HUES64 (cell line): Measurements from ENCODE around the gene MRC1.

Experiments used
- H3K27ac ChIP-seq: 2 replicates; pipeline ENCODE4 v1.7.0; 2013; ENCODE audit warnings: low read depth, low read length, inconsistent platforms
- H3K27me3 ChIP-seq: 2 replicates; pipeline ENCODE4 v1.6.1; 2013; ENCODE audit warnings: mild to moderate bottlenecking, low read length; ENCODE audit not compliant: insufficient read depth
- H3K36me3 ChIP-seq: 2 replicates; pipeline ENCODE4 v1.6.1; 2013; ENCODE audit warnings: mild to moderate bottlenecking, low read length; ENCODE audit not compliant: insufficient read depth
- H3K4me1 ChIP-seq: 2 replicates; pipeline ENCODE4 v1.6.1; 2013; ENCODE audit warnings: mild to moderate bottlenecking, low read length, moderate library complexity; ENCODE audit not compliant: insufficient read depth
- H3K4me3 ChIP-seq: 2 replicates; pipeline ENCODE4 v1.5.1; 2013; ENCODE audit warnings: mild to moderate bottlenecking, low read length, moderate library complexity
- H3K9ac ChIP-seq: 2 replicates; pipeline ENCODE4 v1.6.1; 2013; ENCODE audit warnings: mild to moderate bottlenecking, low read depth, low read length
- H3K9me3 ChIP-seq: 2 replicates; pipeline ENCODE4 v1.6.1; 2013; ENCODE audit warnings: low read depth, low read length; ENCODE audit not compliant: insufficient read depth
- WGBS: fragments of 150-250, 120-280 bp; methylation state at CpG from one replicate; pipeline ENCODE4 v1.1.7; 2013; ENCODE audit warnings: missing lambda C conversion rate; 5-methylcytosine and 5-hydroxymethylcytosine counted together

Gene MRC1

DNA sequence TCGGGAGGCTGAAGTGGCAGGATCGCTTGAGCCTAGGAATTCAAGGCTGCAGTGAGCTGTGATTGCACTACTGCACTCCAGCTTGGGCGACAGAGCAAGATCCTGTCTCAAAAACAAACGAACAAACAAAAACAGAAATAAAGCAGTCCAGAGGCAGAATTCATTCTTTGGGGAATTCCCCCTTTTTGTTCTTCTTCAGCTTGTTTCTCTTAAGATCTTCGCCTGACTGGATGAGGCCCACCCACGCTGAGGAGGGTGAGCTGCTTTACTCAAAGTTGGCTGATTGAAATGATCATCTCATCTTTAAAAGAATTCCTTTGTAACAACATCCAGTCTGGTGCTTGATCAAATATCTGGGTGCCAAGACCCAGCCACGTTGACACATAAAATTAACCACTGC is 10.7 kb downstream of the MRC1 start:
- H3K36me3 ChIP-seq: no peaks in the 10 kb centered on the region
- no peak overlapping the region for H3K9ac ChIP-seq
- no peaks in the 10 kb centered on the region for H3K4me1 ChIP-seq
- 94% methylated on average over 7 of the region's 7 CpGs for WGBS
- no peaks in the 10 kb centered on the region for H3K9me3 ChIP-seq
- no peaks in the 10 kb centered on the region for H3K27me3 ChIP-seq
- H3K4me3 ChIP-seq: no peak overlapping the region
- H3K27ac ChIP-seq: no peak overlapping the region

DNA sequence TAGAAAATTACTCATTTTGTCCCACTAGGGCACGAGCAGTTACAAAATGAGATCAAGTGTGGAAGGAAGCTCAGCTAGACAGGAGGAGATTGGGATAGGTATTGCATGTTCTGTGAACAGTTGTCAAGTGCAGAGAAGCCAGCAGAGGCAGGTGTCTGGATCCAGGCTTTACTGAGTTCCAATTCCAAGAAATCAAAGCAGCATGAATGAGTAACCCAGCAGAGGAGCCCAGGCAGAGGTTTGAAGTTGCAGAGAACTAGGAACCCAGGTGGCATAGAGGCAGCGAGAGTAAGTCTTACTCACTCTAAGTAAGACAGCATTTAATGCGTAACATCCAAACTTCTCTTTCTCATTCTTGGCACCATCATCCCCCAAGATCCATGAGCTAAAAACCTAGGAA is 11.8 kb downstream of the MRC1 start:
- no peaks in the 10 kb centered on the region for H3K36me3 ChIP-seq
- no peaks in the 10 kb centered on the region for H3K4me1 ChIP-seq
- H3K9me3 ChIP-seq: no peaks in the 10 kb centered on the region
- H3K27me3 ChIP-seq: no peaks in the 10 kb centered on the region
- H3K27ac ChIP-seq: no peak overlapping the region
- no peak overlapping the region for H3K4me3 ChIP-seq
- H3K9ac ChIP-seq: no peak overlapping the region
- 93% methylated on average over 3 of the region's 3 CpGs for WGBS

DNA sequence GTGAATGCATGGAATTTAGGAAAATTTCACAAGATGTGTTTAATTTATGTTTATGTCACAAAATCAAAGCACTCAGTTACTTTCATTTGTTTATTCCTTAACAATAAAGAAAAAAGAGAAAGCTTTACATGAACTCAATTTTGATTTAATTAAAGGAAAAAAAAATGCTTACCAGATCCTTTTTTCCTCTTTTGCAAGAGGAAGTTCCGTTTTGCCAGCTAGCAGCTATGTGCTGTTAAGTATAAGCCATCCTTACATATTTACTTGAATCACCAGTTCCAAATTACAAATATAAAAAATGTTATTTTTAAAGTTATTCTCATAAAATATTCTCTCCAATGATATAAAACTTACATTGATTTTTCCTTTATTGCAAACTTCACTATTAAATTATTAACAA is 12.7 kb downstream of the MRC1 start:
- Histone ChIP-seq H3K9ac (no peak overlapping the region), H3K4me3 (no peak overlapping the region), H3K36me3 (no peaks in the 10 kb centered on the region), H3K4me1 (no peaks in the 10 kb centered on the region), H3K9me3 (no peaks in the 10 kb centered on the region), H3K27me3 (no peaks in the 10 kb centered on the region), H3K27ac (no peak overlapping the region)
- no CpG with 5 or more reads among the region's 1 CpG for WGBS

DNA sequence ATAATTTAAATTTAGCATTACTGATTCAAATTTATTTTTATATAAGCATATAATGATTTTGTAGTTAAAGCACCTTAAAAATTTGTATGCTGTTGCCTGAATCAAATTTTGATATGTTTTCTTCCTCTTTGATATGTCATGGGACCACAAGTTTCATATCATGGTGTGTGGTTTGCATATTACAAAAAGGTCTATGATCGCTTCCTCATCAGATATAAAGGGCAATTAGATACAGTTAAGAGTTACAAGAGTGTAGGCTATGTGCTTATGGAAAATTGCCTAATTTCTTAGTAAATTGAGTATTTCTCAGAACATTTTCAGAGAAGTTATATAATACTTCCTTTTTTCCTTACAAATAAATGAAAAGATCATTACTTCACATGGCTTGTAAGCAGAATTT is 22.2 kb downstream of the MRC1 start:
- 100% methylated on average over 1 of the region's 1 CpG for WGBS
- H3K27ac ChIP-seq: no peak overlapping the region
- no peaks in the 10 kb centered on the region for H3K27me3 ChIP-seq
- no peaks in the 10 kb centered on the region for H3K36me3 ChIP-seq
- no peak overlapping the region for H3K9ac ChIP-seq
- H3K4me3 ChIP-seq: no peak overlapping the region
- peaks cover 5% of the 10 kb centered on the region; the same call in 1 of the 2 replicates for H3K4me1 ChIP-seq
- H3K9me3 ChIP-seq: no peaks in the 10 kb centered on the region

DNA sequence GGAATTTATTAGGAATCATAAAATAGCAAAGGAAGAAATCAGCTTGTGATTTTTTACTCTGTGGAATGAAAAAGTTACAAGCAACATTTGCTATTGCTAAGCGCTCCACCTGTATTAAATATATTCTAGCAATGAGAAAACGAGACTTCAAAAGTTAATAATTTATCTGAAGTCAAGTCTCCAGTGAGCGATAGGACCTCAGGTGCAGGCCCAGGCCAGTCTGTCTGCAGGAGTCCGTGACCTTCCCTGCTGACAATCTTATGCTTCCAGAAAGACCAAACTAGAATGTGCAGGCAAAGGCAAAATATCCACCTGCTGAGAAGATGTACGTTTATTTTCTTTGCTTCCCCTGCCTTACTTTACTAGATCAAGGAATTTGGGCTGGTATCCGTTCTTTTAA is 22.7 kb downstream of the MRC1 start:
- 98% methylated on average over 6 of the region's 6 CpGs for WGBS
- H3K27ac ChIP-seq: no peak overlapping the region
- no peak overlapping the region for H3K4me3 ChIP-seq
- H3K9ac ChIP-seq: no peak overlapping the region
- peaks cover 8% of the 10 kb centered on the region; the same call in 1 of the 2 replicates for H3K4me1 ChIP-seq
- no peaks in the 10 kb centered on the region for H3K27me3 ChIP-seq
- H3K9me3 ChIP-seq: no peaks in the 10 kb centered on the region
- H3K36me3 ChIP-seq: no peaks in the 10 kb centered on the region

DNA sequence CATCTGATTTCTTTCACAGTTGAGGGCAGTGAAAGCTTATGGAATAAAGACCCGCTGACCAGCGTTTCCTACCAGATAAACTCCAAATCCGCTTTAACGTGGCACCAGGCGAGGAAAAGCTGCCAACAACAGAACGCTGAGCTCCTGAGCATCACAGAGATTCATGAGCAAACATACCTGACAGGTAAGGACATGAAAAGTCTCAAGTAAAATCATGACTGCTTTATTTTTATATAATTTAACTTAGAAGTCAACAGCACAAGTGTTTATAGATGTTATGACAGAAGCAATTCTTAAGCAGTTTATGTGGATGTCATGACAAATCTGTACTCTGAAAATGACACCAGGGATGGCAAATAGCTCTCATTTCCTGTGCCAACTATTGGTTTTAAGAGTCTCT is 24.5 kb downstream of the MRC1 start:
- no peak overlapping the region for H3K4me3 ChIP-seq
- H3K27ac ChIP-seq: no peak overlapping the region
- no peaks in the 10 kb centered on the region for H3K9me3 ChIP-seq
- H3K27me3 ChIP-seq: no peaks in the 10 kb centered on the region
- H3K4me1 ChIP-seq: peaks cover 12% of the 10 kb centered on the region; the same call in 1 of the 2 replicates
- H3K9ac ChIP-seq: no peak overlapping the region
- 91% methylated on average over 6 of the region's 6 CpGs for WGBS
- no peaks in the 10 kb centered on the region for H3K36me3 ChIP-seq

DNA sequence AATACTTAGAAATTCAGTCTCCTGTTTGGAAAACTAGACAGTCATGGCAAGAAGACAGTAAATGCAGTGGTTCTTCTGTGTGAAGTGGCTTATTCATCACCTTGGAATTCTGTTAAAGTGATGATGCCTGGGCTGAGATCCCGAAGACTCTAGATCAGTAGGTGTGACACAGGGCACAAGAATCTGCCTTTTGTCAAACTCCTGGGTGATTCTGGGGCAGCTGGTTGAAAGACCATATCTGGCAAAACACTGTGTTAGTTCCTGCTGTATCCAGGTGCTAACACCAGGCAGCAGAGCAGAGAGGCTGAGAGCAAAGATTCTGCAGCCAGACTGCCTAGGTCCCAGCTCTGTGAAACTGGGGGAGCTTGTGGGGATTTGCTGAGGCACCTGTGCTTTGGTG is 26.5 kb downstream of the MRC1 start:
- H3K36me3 ChIP-seq: no peaks in the 10 kb centered on the region

DNA sequence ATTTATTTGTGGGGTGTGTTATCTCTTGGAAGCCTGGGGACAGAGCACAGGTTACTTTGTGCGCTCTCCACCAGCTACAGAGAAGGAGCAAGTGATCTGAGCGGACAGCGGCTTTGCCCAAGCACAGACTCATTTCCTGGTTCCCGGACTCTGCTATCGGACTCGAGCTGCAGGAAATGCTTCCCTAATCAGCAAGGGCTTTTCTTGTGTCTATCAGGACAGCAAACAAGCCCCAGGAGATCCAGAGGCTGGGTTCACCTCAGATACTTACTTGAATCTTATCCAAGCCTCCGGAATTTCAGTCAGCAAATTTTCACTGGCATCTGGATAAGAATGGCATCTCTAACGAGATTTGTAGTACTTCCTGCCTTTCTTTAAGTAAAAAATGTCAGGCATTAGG is 27.8 kb downstream of the MRC1 start:
- Histone ChIP-seq H3K27ac (no peak overlapping the region; the same call in 1 of the 2 replicates), H3K4me3 (no peak overlapping the region), H3K4me1 (peaks cover 12% of the 10 kb centered on the region; the same call in 1 of the 2 replicates), H3K27me3 (no peaks in the 10 kb centered on the region), H3K9me3 (no peaks in the 10 kb centered on the region), H3K36me3 (no peaks in the 10 kb centered on the region), H3K9ac (no peak overlapping the region; the same call in 1 of the 2 replicates)
- 27% methylated on average over 8 of the region's 8 CpGs for WGBS

More for the DNA sequence above, 26.5 kb downstream of the MRC1 start:
- 62% methylated on average over 1 of the region's 1 CpG for WGBS
- Histone ChIP-seq H3K27ac (peak overlapping the region; percentile 62), H3K4me3 (no peak overlapping the region), H3K9me3 (no peaks in the 10 kb centered on the region), H3K27me3 (no peaks in the 10 kb centered on the region), H3K9ac (no peak overlapping the region), H3K4me1 (peaks cover 12% of the 10 kb centered on the region; the same call in 1 of the 2 replicates)

DNA sequence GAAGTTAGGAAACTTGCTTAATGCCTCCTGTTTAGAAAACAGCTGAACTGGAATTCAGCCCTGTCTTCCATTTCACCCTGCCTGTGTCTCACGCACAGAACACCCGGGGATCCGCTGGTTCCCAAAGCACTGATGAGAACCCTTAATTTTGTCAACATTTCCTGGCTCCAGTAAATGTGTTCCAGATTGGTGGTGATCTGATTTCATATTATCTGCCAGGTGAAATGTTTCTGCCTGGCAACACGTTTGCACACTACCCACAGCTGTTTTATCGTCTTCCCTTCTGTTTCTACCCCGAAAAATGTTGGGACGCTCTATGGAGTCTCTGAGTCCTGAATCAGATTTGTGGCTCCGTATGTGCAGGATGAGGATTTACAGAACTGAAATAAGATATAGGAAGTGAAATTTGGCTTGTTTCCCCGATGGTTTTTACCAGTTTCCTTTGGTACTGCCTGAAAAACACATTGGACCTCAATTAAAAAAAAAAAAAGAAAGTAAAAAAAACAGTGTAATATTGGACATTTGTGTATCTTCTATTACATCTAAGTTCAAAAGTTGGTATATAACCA is 29.0 kb downstream of the MRC1 start:
- Histone ChIP-seq H3K9me3 (no peaks in the 10 kb centered on the region), H3K4me3 (no peak overlapping the region), H3K9ac (no peak overlapping the region), H3K27ac (no peak overlapping the region), H3K4me1 (peaks cover 12% of the 10 kb centered on the region; the same call in 1 of the 2 replicates), H3K27me3 (no peaks in the 10 kb centered on the region), H3K36me3 (no peaks in the 10 kb centered on the region)
- WGBS: 89% methylated on average over 9 of the region's 9 CpGs

DNA sequence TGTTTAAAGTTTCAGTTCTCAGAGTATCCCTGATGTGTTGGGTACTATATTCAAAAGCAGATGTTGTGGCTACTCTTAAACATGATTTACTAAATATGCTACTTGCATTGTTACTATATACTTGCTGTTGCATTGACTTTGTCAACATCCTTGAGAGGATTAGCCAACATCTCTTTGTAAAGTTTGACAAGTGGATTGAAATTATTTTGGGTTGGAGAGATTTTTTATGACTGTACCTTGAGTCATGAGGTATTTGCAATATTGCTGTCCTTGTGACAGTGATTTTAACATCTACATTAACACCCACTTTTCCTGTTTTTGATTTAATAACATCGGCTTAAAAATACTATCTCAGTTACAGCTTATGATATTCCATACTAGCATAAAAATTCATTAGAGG is 31.9 kb downstream of the MRC1 start:
- H3K9me3 ChIP-seq: no peaks in the 10 kb centered on the region
- peaks cover 10% of the 10 kb centered on the region; the same call in 1 of the 2 replicates for H3K4me1 ChIP-seq
- H3K9ac ChIP-seq: no peak overlapping the region
- H3K27me3 ChIP-seq: no peaks in the 10 kb centered on the region
- H3K36me3 ChIP-seq: no peaks in the 10 kb centered on the region
- no peak overlapping the region for H3K27ac ChIP-seq
- WGBS: no CpG with 5 or more reads among the region's 1 CpG
- no peak overlapping the region for H3K4me3 ChIP-seq

DNA sequence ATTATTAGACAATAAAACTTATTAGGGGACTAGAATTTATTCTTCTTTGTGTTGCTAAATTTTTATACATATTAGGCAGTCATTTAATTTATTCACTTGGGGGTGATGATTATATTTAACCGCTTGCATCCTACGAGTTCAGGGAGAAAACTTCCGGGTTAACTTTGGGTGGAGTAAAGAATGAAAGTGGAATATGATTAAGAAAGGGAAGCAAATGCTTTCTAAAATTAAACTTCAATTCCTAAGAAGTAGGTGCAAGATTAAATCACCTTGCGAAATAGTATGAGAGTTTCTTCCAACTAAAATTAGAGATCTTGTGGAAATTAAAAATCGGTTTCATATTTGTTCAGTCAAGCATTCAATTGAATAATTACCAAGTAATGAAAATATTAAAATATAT is 33.5 kb downstream of the MRC1 start:
- Histone ChIP-seq H3K9ac (no peak overlapping the region), H3K4me1 (no peaks in the 10 kb centered on the region), H3K27ac (no peak overlapping the region), H3K9me3 (no peaks in the 10 kb centered on the region), H3K27me3 (no peaks in the 10 kb centered on the region), H3K36me3 (no peaks in the 10 kb centered on the region), H3K4me3 (no peak overlapping the region)
- 94% methylated on average over 3 of the region's 5 CpGs for WGBS
